Muscle of back (tissue), 11 donors: ENCODE data around the gene COL4A4. TPM values are rescaled to one million over a fixed set of nuclear protein-coding genes. Genes with fewer than 3 reads are reported as not detected.
"Not testable (repeated sequence)": the region's sequence is repeated elsewhere in the genome, so short reads cannot be mapped to it uniquely, and the experiment has no call there.

ENCODE experiments used
- DNase-seq, 3 donors: peaks; one replicate each; pipeline versions ENCODE4 v3.0.0 to v3.0.0-alpha.2; 2013
- polyA plus RNA-seq, 10 donors: library from polyadenylated mRNA; unstranded; fragments of 120-200 nt; gene quantifications; one replicate each; pipeline ENCODE4 v1.2.1, GENCODE V29; 2013; ENCODE audit not compliant: insufficient read length in 10 of 10

Gene COL4A4
- polyA plus RNA-seq, 10 donors, result 0.04 to 0.20 (median 0.10) TPM

- DNase-seq, result no peak
These were observed 47.0 kb downstream of the COL4A4 start for GRCh38 chr2:227117027-227117426.

DNA sequence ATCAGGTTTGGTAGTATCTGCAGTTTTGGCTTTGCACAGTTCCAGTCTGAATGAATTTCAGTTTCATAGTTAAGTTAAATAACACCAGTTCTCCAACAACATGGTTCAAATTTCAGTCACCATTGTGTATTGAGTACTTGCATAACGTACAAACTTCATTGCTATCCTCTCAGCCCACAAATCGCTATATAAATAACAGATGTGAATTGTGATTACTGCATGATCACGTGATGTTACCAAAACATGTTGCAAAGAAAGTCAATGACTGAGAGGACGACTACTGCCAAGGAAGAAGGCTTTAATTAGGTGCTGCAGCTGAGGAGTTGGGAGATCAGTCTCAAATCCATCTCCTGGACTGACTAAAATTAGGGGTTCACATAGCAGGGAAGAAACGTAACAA, 48.2 kb downstream of the COL4A4 start:
- DNase-seq, result peak in 1 of 3 donors; percentile 38

DNA sequence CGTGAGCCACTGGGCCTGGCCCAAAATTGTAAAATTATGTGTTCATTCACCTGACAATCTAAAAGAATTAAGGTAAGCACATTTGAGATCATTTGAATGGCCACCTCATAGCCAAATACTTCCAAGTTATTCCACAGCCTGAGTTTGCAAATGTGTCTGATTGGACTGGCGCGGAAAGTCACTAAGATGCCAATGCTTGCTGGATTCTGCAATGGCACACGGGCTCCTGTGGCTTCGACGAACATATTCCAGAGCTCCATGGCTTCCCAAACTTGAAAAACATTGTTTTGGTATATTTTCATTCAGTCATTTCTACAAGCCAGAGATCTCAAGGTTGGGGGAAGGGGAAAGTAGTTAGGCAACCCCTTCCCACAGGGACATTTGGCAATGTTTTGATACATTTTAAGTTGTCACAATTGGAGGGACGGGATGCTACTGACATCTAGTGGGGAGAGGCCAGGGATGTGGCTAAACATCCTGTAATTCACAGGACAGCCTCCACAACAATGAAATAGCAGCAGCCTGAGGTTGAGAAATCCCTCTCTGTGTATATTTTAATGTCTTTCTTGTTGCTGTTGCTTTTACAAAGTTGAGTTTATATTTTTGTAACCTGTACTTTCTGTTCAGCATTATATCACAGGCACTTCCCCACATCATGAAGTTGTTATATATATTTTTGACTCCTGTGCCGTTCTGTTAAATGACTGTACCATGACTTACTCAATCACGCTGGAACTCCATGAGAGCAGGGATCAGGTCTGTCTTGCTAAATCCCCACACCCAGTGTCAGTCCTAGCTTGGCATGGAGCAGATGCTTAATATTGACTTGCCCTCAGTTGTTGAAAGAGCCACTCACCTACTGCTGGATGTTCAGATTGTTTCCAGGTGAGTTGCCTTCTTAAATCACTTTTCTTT, 56.9 kb downstream of the COL4A4 start:
- peak; percentile 33 to 74 (median 56) for DNase-seq

- no peak for DNase-seq
These were observed 60.4 kb downstream of the COL4A4 start for GRCh38 chr2:227103583-227103982.

DNA sequence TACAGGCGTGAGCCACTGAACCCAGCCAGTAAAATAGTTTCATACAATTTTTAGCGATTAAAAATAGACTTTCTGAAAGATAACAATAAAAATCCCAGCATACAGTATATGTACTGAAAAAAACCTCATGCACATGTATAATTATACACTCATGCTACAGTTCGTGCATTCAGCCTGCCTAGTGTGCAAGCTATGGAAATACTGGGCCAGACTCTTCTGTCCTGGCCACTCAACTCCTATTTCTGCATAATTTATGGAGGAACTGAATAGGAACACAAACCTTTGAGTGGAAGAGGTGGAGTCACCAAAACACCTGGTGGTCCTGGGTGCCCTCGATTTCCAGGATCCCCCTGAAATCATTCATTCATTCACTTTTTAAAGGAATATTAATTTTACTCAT, 64.7 kb downstream of the COL4A4 start:
- DNase-seq, result no peak

DNA sequence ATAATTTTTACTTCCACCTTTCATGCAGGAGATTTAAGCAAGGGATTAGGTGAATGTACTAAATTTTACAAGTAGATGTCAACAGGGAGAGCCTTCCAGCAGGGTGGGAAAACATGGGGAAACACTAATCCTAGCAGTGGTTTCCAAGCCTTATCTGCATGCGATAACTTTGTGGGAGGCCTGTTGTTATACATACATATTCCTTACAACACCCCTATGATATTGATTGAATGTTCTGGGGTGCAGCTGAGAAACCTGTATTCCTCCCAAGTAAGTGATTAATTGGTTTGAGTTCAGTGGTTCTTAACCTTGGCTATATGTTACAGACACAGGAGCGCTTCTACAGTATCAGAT, 65.9 kb downstream of the COL4A4 start:
- DNase-seq, result no peak

DNA sequence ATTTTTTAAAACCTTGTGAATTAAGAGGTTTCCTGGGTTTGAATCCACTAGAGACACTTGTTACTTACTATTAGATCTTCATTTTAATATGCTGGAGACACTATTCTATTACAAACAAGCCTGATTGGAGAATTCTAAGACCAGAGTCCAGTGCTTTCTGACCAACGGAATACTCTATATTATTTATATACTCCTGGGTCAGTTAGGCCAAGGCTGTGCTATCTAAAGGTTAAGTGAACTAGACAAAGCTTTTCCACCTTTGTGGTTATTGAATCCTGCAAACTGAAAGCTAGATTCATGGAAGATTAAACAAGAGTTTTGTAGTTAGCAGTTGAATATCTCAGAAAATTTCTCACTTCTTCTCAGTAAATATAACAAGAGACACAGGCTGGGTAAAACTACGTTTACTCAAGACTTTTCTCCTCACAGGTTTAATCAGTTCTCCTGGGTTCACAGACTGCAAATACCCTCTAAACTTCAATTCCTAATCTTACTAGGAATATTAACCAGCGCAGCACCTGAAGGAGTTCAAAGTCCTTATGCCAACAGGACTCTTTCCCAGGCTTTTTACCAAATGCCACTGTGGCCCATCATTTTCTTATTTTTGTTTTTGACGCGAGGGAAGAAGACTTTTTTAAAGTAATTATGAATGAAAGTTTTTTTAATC, 66.4 kb downstream of the COL4A4 start:
- no peak for DNase-seq

- DNase-seq, result no peak
These were observed 68.7 kb downstream of the COL4A4 start for GRCh38 chr2:227095346-227095745.

- no peak for DNase-seq
These were observed 81.7 kb downstream of the COL4A4 start for GRCh38 chr2:227082286-227082685.

DNA sequence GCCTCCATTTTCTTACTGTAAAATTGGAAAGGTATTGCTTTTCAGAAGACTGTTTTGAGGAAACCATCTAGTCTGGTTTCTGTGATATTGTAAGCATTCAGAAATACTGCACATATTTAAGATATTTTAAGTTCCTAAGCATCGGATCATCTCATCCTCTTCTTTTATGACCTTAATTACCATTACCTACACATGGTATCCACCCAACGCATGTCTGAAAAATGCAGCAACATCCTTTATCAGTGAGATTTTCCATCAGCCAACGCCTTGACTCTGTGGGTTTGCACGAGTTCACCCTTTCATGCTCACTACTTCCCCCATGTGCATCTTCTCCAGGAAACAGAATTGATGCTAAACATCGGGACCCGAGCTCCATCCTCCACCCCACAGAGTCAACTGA, 84.3 kb downstream of the COL4A4 start:
- DNase-seq, result peak in 1 of 3 donors; percentile 1

DNA sequence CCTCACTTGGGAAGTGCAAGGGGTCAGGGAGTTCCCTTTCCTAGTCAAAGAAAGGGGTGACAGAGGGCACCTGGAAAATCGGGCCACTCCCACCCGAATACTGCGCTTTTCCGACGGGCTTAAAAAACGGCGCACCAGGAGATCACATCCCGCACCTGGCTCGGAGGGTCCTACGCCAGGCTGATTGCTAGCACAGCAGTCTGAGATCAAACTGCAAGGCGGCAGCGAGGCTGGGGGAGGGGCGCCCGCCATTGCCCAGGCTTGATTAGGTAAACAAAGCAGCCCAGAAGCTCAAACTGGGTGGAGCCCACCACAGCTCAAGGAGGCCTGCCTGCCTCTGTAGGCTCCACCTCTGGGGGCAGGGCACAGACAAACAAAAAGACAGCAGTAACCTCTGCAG, 98.9 kb downstream of the COL4A4 start:
- DNase-seq, result not testable (repeated sequence)

DNA sequence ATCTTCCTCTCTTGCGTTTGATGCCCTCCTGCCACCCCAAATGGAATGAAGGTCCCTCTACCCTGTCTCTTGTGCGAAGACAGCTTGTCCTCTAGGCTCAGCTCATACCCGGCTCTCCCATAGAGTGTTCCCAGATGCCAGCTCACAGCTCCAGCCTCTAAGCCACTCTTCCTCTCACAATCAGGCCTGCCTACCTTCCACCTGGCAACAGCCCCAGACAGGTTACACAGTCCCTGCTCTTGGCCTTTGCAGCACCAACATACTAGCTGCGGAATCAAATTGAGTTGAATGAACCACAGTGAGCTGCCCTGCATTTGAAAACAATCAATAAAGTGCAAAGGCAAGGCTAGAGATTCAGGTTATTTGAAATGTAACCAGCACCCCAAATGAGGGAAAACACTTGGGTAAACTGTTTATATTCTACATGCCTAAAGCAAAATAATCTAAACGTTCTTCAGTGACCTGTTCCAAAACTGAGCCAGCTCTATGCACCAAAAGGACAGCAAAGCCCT, 105.1 kb downstream of the COL4A4 start:
- no peak for DNase-seq

DNA sequence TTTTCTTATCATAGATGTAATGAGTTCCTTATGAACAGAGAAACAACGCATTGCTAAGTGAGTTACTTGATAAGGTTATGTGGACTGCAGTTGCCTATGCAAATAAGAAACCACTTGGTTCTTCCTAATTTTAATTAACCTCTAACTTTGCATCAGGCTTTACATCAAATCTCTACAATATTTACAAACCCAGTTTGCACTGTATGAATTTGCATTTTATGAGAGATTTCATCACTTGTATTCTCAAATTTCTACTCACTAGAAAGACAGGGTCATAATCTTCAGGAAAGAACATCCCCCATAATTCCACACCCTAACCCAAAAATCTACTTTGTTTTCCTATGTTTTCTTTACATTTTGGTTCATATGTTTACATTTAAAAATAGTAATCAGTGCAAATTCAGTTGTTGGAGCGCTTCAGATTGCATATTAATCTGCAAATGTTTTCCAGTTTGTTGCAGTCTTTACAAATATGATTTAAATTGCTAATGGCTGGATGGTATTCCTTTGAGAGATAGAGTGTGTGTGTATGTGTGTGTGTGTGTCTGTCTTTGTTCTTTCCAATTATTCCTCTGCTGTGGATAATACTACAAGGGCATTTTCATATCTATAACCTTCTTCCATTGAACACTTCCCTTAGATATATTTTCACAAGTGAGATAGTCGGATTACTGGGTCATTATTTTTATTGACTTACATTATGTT, 106.1 kb downstream of the COL4A4 start:
- DNase-seq, result no peak

- DNase-seq, result no peak
These were observed 106.9 kb downstream of the COL4A4 start for GRCh38 chr2:227057060-227057459.

- DNase-seq, result no peak
These were observed 110.0 kb downstream of the COL4A4 start for GRCh38 chr2:227054006-227054405.

DNA sequence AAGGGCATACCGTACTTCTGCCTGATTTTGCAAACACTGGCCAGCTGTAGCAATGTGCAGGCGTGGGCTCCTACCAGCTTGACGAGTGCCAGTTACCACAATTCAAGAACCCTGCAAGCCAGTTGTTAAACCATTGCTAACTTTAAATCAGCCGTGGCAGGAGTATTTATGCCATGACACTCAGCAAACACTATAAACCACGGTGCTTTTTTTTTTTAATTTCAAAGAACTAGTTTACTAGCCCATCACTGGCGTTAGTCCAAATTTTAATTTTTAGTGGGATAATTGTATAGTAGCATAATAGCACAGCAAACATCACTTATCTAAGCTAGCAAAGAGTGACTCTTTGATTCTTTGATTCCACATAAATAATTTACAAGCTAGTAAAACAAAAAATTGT, 111.1 kb downstream of the COL4A4 start:
- no peak for DNase-seq

- no peak for DNase-seq
These were observed 120.0 kb downstream of the COL4A4 start for GRCh38 chr2:227043981-227044380.

- DNase-seq, result no peak
These were observed 125.3 kb downstream of the COL4A4 start for GRCh38 chr2:227038550-227039189.

DNA sequence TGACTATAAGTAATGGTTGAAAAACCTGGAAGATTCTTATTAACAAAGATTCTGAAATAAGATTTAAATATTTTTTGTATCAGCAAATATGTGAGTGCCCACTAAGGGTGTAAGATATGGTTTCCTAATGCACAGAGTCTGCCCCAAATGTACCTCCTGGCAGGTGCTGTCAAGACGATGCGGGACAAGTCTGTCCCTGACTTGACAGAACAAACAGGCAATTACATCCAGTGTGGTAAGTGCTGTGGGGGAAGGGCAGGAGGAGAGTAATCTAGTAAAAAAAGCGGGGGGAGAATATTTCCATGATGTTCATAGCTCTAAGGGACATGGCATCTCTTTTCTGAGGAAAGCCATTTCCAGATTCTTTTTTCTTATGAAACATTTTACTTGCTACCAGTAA, 127.5 kb downstream of the COL4A4 start:
- DNase-seq, result no peak

DNA sequence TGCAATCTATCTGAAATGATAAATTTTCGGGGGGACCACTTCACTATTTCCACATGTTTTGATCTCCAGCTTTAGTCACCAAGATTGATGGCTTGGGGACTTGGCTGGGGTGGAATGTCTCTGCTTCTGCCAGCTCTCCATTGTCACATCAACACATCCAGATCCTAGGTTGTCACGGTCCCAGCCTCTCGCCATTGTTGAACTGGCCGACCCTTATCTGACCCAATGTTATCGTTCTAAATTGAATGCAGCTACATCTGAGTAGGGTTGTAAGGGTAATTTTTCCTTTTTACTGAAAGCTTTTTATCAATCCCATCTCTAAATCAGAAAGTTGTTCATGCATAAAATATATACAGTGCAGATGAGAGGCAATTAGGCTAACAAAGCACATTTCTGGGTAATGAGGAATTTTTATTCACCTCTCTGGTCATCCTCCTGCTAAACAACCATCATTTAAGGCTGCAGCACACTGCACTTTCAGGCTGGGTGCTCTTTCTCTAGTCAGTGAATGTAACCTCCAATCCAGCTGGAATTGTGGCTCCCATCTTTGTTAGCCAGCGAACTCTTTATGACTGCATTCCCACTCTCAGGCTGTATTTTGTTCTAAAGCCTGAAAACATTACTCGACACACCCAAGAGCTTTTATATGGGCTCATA, 128.2 kb downstream of the COL4A4 start:
- DNase-seq, result peak; percentile 10 to 21 (median 19)

GRCh38 chr2:227033471-227034148, 130.4 kb downstream of the COL4A4 start:
- DNase-seq, result peak in 2 of 3 donors; percentile 22 to 34
